ENCODE data around the gene NHSL2. TPM values are rescaled to one million over a fixed set of nuclear protein-coding genes. Genes with fewer than 3 reads are reported as not detected.

The NHSL2 gene
- total and polyA plus RNA-seq, 3 experiments from 2014 or later = 0.51 to 17.8 (median 1.1) TPM

- Mint-ChIP-seq H3K36me3 (no peaks in the 10 kb centered on the region), H3K9me3 (peaks cover 0 to 6% (median 0%) of the 10 kb centered on the region in 5 donors), H3K4me1 (no peaks in the 10 kb centered on the region), H3K27ac (no peak overlapping the region), H3K27me3 (peaks cover 7 to 9% of the 10 kb centered on the region in 2 donors), H3K4me3 (no peak overlapping the region)
- Histone ChIP-seq H3K4me3 (ENCODE audit: low read length) (no peak overlapping the region), H3K27ac (ENCODE audit: low read depth, low read length) (no peak overlapping the region), H3K36me3 (ENCODE audit: insufficient read depth, low read length) (no peaks in the 10 kb centered on the region), H3K9me3 (ENCODE audit: low read length) (no peaks in the 10 kb centered on the region), H3K27me3 (ENCODE audit: insufficient read depth, low read length, poor library complexity, severe bottlenecking) (no peaks in the 10 kb centered on the region), H3K4me1 (ENCODE audit: insufficient read depth, low read length) (no peaks in the 10 kb centered on the region)
- ChIA-PET POLR2A (no interaction called here), CTCF (no interaction called here)
- DNase-seq = no peak
Observed at GRCh38 chrX:71885099-71885498, 25.5 kb upstream of the NHSL2 start.

- peaks cover 0 to 9% of the 10 kb centered on the region in 2 donors for H3K27me3 Mint-ChIP-seq
- H3K36me3 ChIP-seq (ENCODE audit: insufficient read depth, low read length) = no peaks in the 10 kb centered on the region
- H3K9me3 ChIP-seq (ENCODE audit: low read length) = no peaks in the 10 kb centered on the region
- H3K4me1 ChIP-seq (ENCODE audit: insufficient read depth, low read length) = no peaks in the 10 kb centered on the region
- no peak overlapping the region for H3K4me3 Mint-ChIP-seq
- no peak overlapping the region for H3K4me3 ChIP-seq (ENCODE audit: low read length)
- H3K27me3 ChIP-seq (ENCODE audit: insufficient read depth, low read length, poor library complexity, severe bottlenecking) = no peaks in the 10 kb centered on the region
- DNase-seq = no peak
- no peaks in the 10 kb centered on the region for H3K9me3 Mint-ChIP-seq
- peaks cover 0 to 2% (median 0%) of the 10 kb centered on the region in 3 donors for H3K36me3 Mint-ChIP-seq
- ChIA-PET CTCF (no interaction called here), POLR2A (no interaction called here)
- H3K27ac Mint-ChIP-seq = no peak overlapping the region
- no peaks in the 10 kb centered on the region for H3K4me1 Mint-ChIP-seq
- H3K27ac ChIP-seq (ENCODE audit: low read depth, low read length) = no peak overlapping the region
Observed at GRCh38 chrX:71895607-71896006, 15.0 kb upstream of the NHSL2 start.

- Mint-ChIP-seq H3K27ac (no peak overlapping the region), H3K9me3 (no peaks in the 10 kb centered on the region), H3K4me3 (no peak overlapping the region), H3K4me1 (peaks cover 0 to 3% (median 0%) of the 10 kb centered on the region in 3 donors), H3K36me3 (no peaks in the 10 kb centered on the region), H3K27me3 (peaks cover 31 to 46% of the 10 kb centered on the region in 2 donors)
- H3K27me3 ChIP-seq (ENCODE audit: insufficient read depth, low read length, poor library complexity, severe bottlenecking) = peaks cover 6% of the 10 kb centered on the region
- no peaks in the 10 kb centered on the region for H3K36me3 ChIP-seq (ENCODE audit: insufficient read depth, low read length)
- no peaks in the 10 kb centered on the region for H3K4me1 ChIP-seq (ENCODE audit: insufficient read depth, low read length)
- ChIA-PET POLR2A (no interaction called here), CTCF (no interaction called here)
- H3K27ac ChIP-seq (ENCODE audit: low read depth, low read length) = no peak overlapping the region
- no peak for DNase-seq
- H3K4me3 ChIP-seq (ENCODE audit: low read length) = no peak overlapping the region
- no peaks in the 10 kb centered on the region for H3K9me3 ChIP-seq (ENCODE audit: low read length)
Observed at GRCh38 chrX:71906144-71906543, 4.5 kb upstream of the NHSL2 start.

- H3K9me3 Mint-ChIP-seq = no peaks in the 10 kb centered on the region
- no peak overlapping the region for H3K27ac Mint-ChIP-seq
- H3K36me3 Mint-ChIP-seq = no peaks in the 10 kb centered on the region
- peaks cover 6% of the 10 kb centered on the region for H3K27me3 ChIP-seq (ENCODE audit: insufficient read depth, low read length, poor library complexity, severe bottlenecking)
- peaks cover 33 to 50% of the 10 kb centered on the region in 2 donors for H3K27me3 Mint-ChIP-seq
- ChIA-PET CTCF (no interaction called here), POLR2A (no interaction called here)
- H3K36me3 ChIP-seq (ENCODE audit: insufficient read depth, low read length) = no peaks in the 10 kb centered on the region
- H3K27ac ChIP-seq (ENCODE audit: low read depth, low read length) = no peak overlapping the region
- H3K4me3 ChIP-seq (ENCODE audit: low read length) = no peak overlapping the region
- peaks cover 0 to 3% (median 3%) of the 10 kb centered on the region in 3 donors for H3K4me1 Mint-ChIP-seq
- no peaks in the 10 kb centered on the region for H3K4me1 ChIP-seq (ENCODE audit: insufficient read depth, low read length)
- H3K9me3 ChIP-seq (ENCODE audit: low read length) = no peaks in the 10 kb centered on the region
- DNase-seq = no peak
- no peak overlapping the region for H3K4me3 Mint-ChIP-seq
Observed at GRCh38 chrX:71908387-71908786, 2.3 kb upstream of the NHSL2 start.

- Mint-ChIP-seq H3K27me3 (peaks cover 39 to 59% of the 10 kb centered on the region in 2 donors), H3K9me3 (no peaks in the 10 kb centered on the region), H3K27ac (no peak overlapping the region), H3K4me3 (peak overlapping the region in 5 of 7 donors; percentile 34 to 82 (median 76)), H3K36me3 (no peaks in the 10 kb centered on the region), H3K4me1 (peaks cover 0 to 3% (median 3%) of the 10 kb centered on the region in 3 donors)
- Histone ChIP-seq H3K9me3 (ENCODE audit: low read length) (no peaks in the 10 kb centered on the region), H3K36me3 (ENCODE audit: insufficient read depth, low read length) (no peaks in the 10 kb centered on the region), H3K27me3 (ENCODE audit: insufficient read depth, low read length, poor library complexity, severe bottlenecking) (peaks cover 6% of the 10 kb centered on the region), H3K27ac (ENCODE audit: low read depth, low read length) (no peak overlapping the region), H3K4me1 (ENCODE audit: insufficient read depth, low read length) (no peaks in the 10 kb centered on the region), H3K4me3 (ENCODE audit: low read length) (no peak overlapping the region)
- no peak for DNase-seq
- ChIA-PET CTCF (no interaction called here), POLR2A (no interaction called here)
Observed at GRCh38 chrX:71909956-71910355, 689 bp upstream of the NHSL2 start.

GRCh38 chrX:71910986-71911730, 513 bp downstream of the NHSL2 start:
- Mint-ChIP-seq H3K4me3 (peak overlapping the region in 6 of 7 donors; percentile 38 to 65 (median 56)), H3K4me1 (peaks cover 0 to 3% (median 3%) of the 10 kb centered on the region in 3 donors), H3K27me3 (peaks cover 36 to 51% of the 10 kb centered on the region in 2 donors), H3K27ac (no peak overlapping the region), H3K9me3 (no peaks in the 10 kb centered on the region), H3K36me3 (no peaks in the 10 kb centered on the region)
- no peak overlapping the region for H3K4me3 ChIP-seq (ENCODE audit: low read length)
- ChIA-PET CTCF (interaction anchor here (1.8 kb wide), 1 partner anchor 88 kb away, joined by 7 read pairs; no protein-coding TSS in a partner anchor), POLR2A (interaction anchor here (0.6 kb wide), 1 partner anchor 1289 kb away, joined by 3 read pairs; no protein-coding TSS in a partner anchor)
- no peaks in the 10 kb centered on the region for H3K36me3 ChIP-seq (ENCODE audit: insufficient read depth, low read length)
- no peaks in the 10 kb centered on the region for H3K9me3 ChIP-seq (ENCODE audit: low read length)
- peak; percentile 10 to 50 (median 21) for DNase-seq
- H3K27me3 ChIP-seq (ENCODE audit: insufficient read depth, low read length, poor library complexity, severe bottlenecking) = peaks cover 6% of the 10 kb centered on the region
- H3K4me1 ChIP-seq (ENCODE audit: insufficient read depth, low read length) = no peaks in the 10 kb centered on the region
- H3K27ac ChIP-seq (ENCODE audit: low read depth, low read length) = no peak overlapping the region

- Histone ChIP-seq H3K27ac (ENCODE audit: low read depth, low read length) (no peak overlapping the region), H3K4me1 (ENCODE audit: insufficient read depth, low read length) (no peaks in the 10 kb centered on the region), H3K27me3 (ENCODE audit: insufficient read depth, low read length, poor library complexity, severe bottlenecking) (peaks cover 6% of the 10 kb centered on the region), H3K4me3 (ENCODE audit: low read length) (no peak overlapping the region), H3K9me3 (ENCODE audit: low read length) (no peaks in the 10 kb centered on the region), H3K36me3 (ENCODE audit: insufficient read depth, low read length) (no peaks in the 10 kb centered on the region)
- Mint-ChIP-seq H3K4me1 (peaks cover 0 to 3% (median 3%) of the 10 kb centered on the region in 3 donors), H3K27me3 (peaks cover 34 to 48% of the 10 kb centered on the region in 2 donors), H3K9me3 (no peaks in the 10 kb centered on the region), H3K4me3 (peak overlapping the region in 6 of 7 donors; percentile 33 to 77 (median 60)), H3K27ac (peak overlapping the region in 1 of 8 donors; percentile 79), H3K36me3 (no peaks in the 10 kb centered on the region)
- CTCF ChIA-PET = interaction anchor here (1.8 kb wide), 1 partner anchor 87 kb away, joined by 7 read pairs; no protein-coding TSS in a partner anchor
- no peak for DNase-seq
- POLR2A ChIA-PET = no interaction called here
Observed at GRCh38 chrX:71911731-71912050, 1.0 kb downstream of the NHSL2 start.

- Mint-ChIP-seq H3K4me1 (peaks cover 0 to 3% (median 3%) of the 10 kb centered on the region in 3 donors), H3K27ac (no peak overlapping the region), H3K9me3 (no peaks in the 10 kb centered on the region), H3K27me3 (peaks cover 31 to 46% of the 10 kb centered on the region in 2 donors), H3K36me3 (no peaks in the 10 kb centered on the region), H3K4me3 (peak overlapping the region in 5 of 7 donors; percentile 41 to 77 (median 61))
- ChIA-PET CTCF (interaction anchor here (1.8 kb wide), 1 partner anchor 87 kb away, joined by 7 read pairs; no protein-coding TSS in a partner anchor), POLR2A (no interaction called here)
- Histone ChIP-seq H3K27me3 (ENCODE audit: insufficient read depth, low read length, poor library complexity, severe bottlenecking) (peaks cover 6% of the 10 kb centered on the region), H3K4me1 (ENCODE audit: insufficient read depth, low read length) (no peaks in the 10 kb centered on the region), H3K27ac (ENCODE audit: low read depth, low read length) (no peak overlapping the region), H3K9me3 (ENCODE audit: low read length) (no peaks in the 10 kb centered on the region), H3K4me3 (ENCODE audit: low read length) (no peak overlapping the region), H3K36me3 (ENCODE audit: insufficient read depth, low read length) (no peaks in the 10 kb centered on the region)
- no peak for DNase-seq
Observed at GRCh38 chrX:71912156-71912555, 1.5 kb downstream of the NHSL2 start.

Measured in CD8-positive, alpha-beta memory T cell (primary cell).